ENCODE measurements around the gene PRMT5.
A peak's percentile ranks its signal among the peaks of the same experiment; 100 is the strongest.

Gene PRMT5

DNA sequence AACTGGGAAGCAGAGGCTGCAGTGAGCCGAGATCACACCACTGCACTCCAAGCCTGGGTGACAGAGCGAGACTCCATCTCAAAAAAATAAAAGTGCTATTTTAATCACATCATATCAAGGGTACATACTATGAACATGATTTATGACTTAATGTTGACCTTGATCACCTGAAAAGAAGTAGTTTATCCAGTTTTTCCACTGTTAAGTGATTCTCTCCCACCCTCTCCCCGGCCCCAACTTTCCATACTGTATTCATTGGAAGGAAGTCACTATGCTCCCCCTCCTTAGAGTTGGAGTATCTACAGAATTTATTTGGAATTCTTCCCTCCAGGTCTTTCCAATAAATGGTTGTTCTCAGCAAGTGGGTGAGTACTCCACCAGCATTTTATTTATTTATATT, 3.0 kb upstream of the PRMT5 start:
- no peaks in the 10 kb centered on the region for H3K9me3 ChIP-seq (ENCODE audit: control insufficient read depth in 2 of 2, low read length in 2 of 2)
- H3K4me1 ChIP-seq (ENCODE audit: control insufficient read depth in 2 of 2, insufficient read depth in 2 of 2, low read length in 2 of 2) = peaks cover 13 to 15% of the 10 kb centered on the region in 2 donors
- H3K27me3 ChIP-seq (ENCODE audit: control insufficient read depth in 2 of 2, insufficient read depth in 2 of 2, low read length in 2 of 2) = no peaks in the 10 kb centered on the region
- H3K36me3 ChIP-seq (ENCODE audit: control insufficient read depth in 2 of 2, insufficient read depth in 2 of 2, low read length in 2 of 2) = no peaks in the 10 kb centered on the region
- H3K4me3 ChIP-seq (ENCODE audit: low read length in 2 of 2) = no peak overlapping the region
- H3K9ac ChIP-seq (ENCODE audit: low read depth in 1 of 2, low read length in 2 of 2) = no peak overlapping the region
- no peak overlapping the region for H3K27ac ChIP-seq (ENCODE audit: low read depth in 2 of 2, low read length in 2 of 2)

DNA sequence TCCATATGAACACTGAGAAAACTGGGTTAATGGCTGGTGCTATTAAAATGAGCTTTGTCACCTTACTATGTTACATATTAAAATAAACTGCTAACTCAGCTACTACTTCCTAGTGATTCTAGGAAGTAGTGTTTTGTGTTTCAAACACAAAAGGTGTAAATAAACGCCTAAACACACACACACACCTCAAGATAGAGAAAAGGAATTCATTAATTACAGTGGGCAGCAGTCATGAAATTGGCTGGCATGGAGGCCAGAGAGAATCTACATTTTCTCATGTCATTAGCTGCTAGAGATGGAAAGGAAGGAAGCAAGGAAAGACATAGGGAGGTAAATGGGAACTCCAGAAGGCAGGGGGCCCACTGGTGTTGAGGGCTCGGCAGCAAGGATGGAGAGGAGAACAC, 787 bp upstream of the PRMT5 start:
- Histone ChIP-seq H3K9ac (ENCODE audit: low read depth in 1 of 2, low read length in 2 of 2) (peak overlapping the region; percentile 78 to 93), H3K4me1 (ENCODE audit: control insufficient read depth in 2 of 2, insufficient read depth in 2 of 2, low read length in 2 of 2) (peaks cover 13 to 23% of the 10 kb centered on the region in 2 donors), H3K27ac (ENCODE audit: low read depth in 2 of 2, low read length in 2 of 2) (peak overlapping the region; percentile 73 to 81), H3K36me3 (ENCODE audit: control insufficient read depth in 2 of 2, insufficient read depth in 2 of 2, low read length in 2 of 2) (peaks cover 0 to 3% of the 10 kb centered on the region in 2 donors), H3K27me3 (ENCODE audit: control insufficient read depth in 2 of 2, insufficient read depth in 2 of 2, low read length in 2 of 2) (no peaks in the 10 kb centered on the region), H3K9me3 (ENCODE audit: control insufficient read depth in 2 of 2, low read length in 2 of 2) (no peaks in the 10 kb centered on the region), H3K4me3 (ENCODE audit: low read length in 2 of 2) (peak overlapping the region; percentile 97 to 98)

DNA sequence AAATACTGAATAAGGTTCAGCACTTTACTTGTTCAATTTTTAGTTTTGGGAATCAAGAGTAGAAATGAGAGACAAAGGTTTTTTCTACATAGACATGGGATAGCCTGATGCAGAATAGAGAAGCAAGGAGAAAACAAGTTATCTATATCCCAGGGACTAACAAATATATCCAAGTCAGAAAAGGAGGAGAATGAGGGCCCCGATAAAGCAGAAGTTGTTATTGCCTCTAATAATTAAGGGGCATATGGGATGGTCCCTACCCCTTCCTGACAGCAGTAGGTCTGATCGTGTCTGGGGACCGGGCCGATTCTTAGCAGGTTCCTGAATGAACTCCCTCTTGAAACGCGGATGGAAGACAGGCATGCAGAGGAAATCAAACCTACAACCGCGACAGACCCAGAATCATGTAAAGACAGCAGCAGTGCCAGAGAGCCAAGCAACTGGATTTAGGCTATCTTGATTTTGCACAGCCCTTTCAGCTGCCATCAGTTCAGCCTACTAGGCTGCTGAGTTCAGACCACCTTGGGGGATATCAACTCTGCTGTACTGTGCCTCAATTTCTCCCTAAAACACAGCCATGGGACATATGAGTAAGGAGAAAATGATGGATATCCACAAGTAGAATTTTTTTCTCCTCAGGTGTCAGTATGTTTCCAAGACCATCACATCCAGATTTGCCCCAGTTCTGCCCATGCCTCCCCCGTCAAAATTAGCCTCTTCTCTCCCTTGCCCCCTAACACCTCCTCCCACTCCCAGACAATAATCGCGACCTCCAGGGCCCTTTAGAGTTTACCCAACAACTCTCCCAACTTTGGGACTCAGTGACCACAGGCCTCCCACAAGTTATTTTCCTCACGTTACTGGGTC, 706 bp downstream of the PRMT5 start:
- peaks cover 13 to 23% of the 10 kb centered on the region in 2 donors for H3K4me1 ChIP-seq (ENCODE audit: control insufficient read depth in 2 of 2, insufficient read depth in 2 of 2, low read length in 2 of 2)
- peaks cover 13 to 17% of the 10 kb centered on the region in 2 donors for H3K36me3 ChIP-seq (ENCODE audit: control insufficient read depth in 2 of 2, insufficient read depth in 2 of 2, low read length in 2 of 2)
- H3K4me3 ChIP-seq (ENCODE audit: low read length in 2 of 2) = peak overlapping the region; percentile 97 to 98
- H3K27ac ChIP-seq (ENCODE audit: low read depth in 2 of 2, low read length in 2 of 2) = peak overlapping the region; percentile 83 to 89
- no peaks in the 10 kb centered on the region for H3K9me3 ChIP-seq (ENCODE audit: control insufficient read depth in 2 of 2, low read length in 2 of 2)
- peak overlapping the region; percentile 93 to 95 for H3K9ac ChIP-seq (ENCODE audit: low read depth in 1 of 2, low read length in 2 of 2)
- no peaks in the 10 kb centered on the region for H3K27me3 ChIP-seq (ENCODE audit: control insufficient read depth in 2 of 2, insufficient read depth in 2 of 2, low read length in 2 of 2)

DNA sequence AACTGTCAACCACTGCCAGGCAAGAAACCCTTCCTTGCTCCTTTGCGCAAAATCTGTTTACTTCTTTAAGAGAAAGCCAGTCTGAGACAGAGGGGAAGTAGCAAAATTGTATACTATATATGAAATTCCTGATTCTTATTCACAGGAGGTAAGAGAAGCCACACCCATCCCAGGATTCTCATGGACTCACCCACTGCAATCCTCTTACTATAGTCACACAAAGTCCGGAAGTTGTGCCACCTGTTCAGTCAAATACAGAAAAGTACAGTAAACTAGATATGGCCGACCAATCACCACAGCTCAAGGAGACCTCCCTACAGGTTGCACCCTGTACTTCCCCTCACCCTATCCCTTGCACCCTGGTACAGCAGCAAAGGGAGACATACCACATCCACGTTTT, 2.9 kb downstream of the PRMT5 start:
- no peak overlapping the region for H3K4me3 ChIP-seq (ENCODE audit: low read length in 2 of 2)
- peaks cover 28 to 32% of the 10 kb centered on the region in 2 donors for H3K36me3 ChIP-seq (ENCODE audit: control insufficient read depth in 2 of 2, insufficient read depth in 2 of 2, low read length in 2 of 2)
- peaks cover 13 to 23% of the 10 kb centered on the region in 2 donors for H3K4me1 ChIP-seq (ENCODE audit: control insufficient read depth in 2 of 2, insufficient read depth in 2 of 2, low read length in 2 of 2)
- H3K27me3 ChIP-seq (ENCODE audit: control insufficient read depth in 2 of 2, insufficient read depth in 2 of 2, low read length in 2 of 2) = no peaks in the 10 kb centered on the region
- no peak overlapping the region for H3K9ac ChIP-seq (ENCODE audit: low read depth in 1 of 2, low read length in 2 of 2)
- peak overlapping the region; percentile 57 to 61 for H3K27ac ChIP-seq (ENCODE audit: low read depth in 2 of 2, low read length in 2 of 2)
- no peaks in the 10 kb centered on the region for H3K9me3 ChIP-seq (ENCODE audit: control insufficient read depth in 2 of 2, low read length in 2 of 2)

DNA sequence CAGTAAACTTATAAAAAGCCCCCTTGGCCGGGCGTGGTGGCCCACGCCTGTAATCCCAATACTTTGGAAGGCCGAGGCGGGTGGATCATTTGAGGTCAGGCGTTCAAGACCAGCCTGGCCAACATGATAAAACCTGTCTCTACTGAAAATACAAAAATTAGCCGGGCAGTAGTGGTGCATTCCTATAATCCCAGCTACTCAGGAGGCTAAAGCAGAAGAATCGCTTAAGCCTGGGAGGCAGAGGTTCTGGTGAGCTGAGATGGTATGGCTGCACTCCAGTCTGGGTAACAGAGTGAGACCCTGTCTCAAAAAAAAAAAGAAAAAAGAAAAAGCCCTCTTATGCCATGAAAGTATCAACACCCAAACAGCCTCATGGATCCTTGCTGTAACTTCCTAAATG, 3.7 kb downstream of the PRMT5 start:
- Histone ChIP-seq H3K27ac (ENCODE audit: low read depth in 2 of 2, low read length in 2 of 2) (no peak overlapping the region), H3K9me3 (ENCODE audit: control insufficient read depth in 2 of 2, low read length in 2 of 2) (no peaks in the 10 kb centered on the region), H3K4me1 (ENCODE audit: control insufficient read depth in 2 of 2, insufficient read depth in 2 of 2, low read length in 2 of 2) (peaks cover 13 to 23% of the 10 kb centered on the region in 2 donors), H3K27me3 (ENCODE audit: control insufficient read depth in 2 of 2, insufficient read depth in 2 of 2, low read length in 2 of 2) (no peaks in the 10 kb centered on the region), H3K9ac (ENCODE audit: low read depth in 1 of 2, low read length in 2 of 2) (no peak overlapping the region), H3K4me3 (ENCODE audit: low read length in 2 of 2) (no peak overlapping the region), H3K36me3 (ENCODE audit: control insufficient read depth in 2 of 2, insufficient read depth in 2 of 2, low read length in 2 of 2) (peaks cover 36 to 39% of the 10 kb centered on the region in 2 donors)

DNA sequence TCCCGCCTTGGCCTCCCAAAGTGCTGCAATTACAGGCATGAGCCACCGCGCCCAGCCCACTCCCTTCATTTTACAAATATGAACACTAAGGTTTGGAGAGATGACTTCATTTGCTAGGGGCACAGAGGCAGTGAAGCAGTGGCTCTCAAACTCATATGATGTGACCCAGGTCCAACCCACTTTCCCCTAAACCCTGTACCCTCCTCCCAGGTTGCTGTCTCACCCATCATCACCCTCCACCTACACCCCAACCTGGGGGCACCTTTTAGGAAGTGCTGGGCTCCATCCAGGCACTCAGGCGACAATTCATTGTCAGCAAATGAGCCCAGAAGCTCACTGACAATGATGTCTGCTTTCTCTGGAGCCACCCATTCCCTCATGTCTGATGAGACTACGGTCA, 5.4 kb downstream of the PRMT5 start:
- no peak overlapping the region for H3K4me3 ChIP-seq (ENCODE audit: low read length in 2 of 2)
- no peak overlapping the region for H3K27ac ChIP-seq (ENCODE audit: low read depth in 2 of 2, low read length in 2 of 2)
- no peak overlapping the region for H3K9ac ChIP-seq (ENCODE audit: low read depth in 1 of 2, low read length in 2 of 2)
- H3K4me1 ChIP-seq (ENCODE audit: control insufficient read depth in 2 of 2, insufficient read depth in 2 of 2, low read length in 2 of 2) = peaks cover 15 to 26% of the 10 kb centered on the region in 2 donors
- H3K27me3 ChIP-seq (ENCODE audit: control insufficient read depth in 2 of 2, insufficient read depth in 2 of 2, low read length in 2 of 2) = no peaks in the 10 kb centered on the region
- H3K36me3 ChIP-seq (ENCODE audit: control insufficient read depth in 2 of 2, insufficient read depth in 2 of 2, low read length in 2 of 2) = peaks cover 39 to 42% of the 10 kb centered on the region in 2 donors
- no peaks in the 10 kb centered on the region for H3K9me3 ChIP-seq (ENCODE audit: control insufficient read depth in 2 of 2, low read length in 2 of 2)

DNA sequence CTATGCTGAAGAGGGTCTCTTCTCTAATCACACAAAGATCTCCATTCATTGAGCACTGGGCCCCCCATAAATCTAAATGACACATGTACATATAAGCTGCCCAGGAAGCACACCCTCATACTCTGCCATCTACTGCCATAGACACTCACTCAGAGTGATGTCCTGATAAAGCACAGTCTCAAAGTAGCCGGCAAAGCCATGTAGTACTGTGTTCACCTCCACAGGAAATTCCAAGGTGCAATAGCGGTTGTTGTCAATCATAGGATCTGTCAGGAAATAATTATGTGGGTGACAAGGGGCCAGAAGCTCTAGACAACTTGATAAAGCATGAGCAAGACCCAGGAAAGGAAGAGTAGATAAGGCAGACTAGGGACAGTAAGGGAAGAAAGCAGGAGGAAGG, 6.9 kb downstream of the PRMT5 start:
- H3K27me3 ChIP-seq (ENCODE audit: control insufficient read depth in 2 of 2, insufficient read depth in 2 of 2, low read length in 2 of 2) = no peaks in the 10 kb centered on the region
- no peak overlapping the region for H3K9ac ChIP-seq (ENCODE audit: low read depth in 1 of 2, low read length in 2 of 2)
- peaks cover 39 to 42% of the 10 kb centered on the region in 2 donors for H3K36me3 ChIP-seq (ENCODE audit: control insufficient read depth in 2 of 2, insufficient read depth in 2 of 2, low read length in 2 of 2)
- H3K9me3 ChIP-seq (ENCODE audit: control insufficient read depth in 2 of 2, low read length in 2 of 2) = no peaks in the 10 kb centered on the region
- H3K4me1 ChIP-seq (ENCODE audit: control insufficient read depth in 2 of 2, insufficient read depth in 2 of 2, low read length in 2 of 2) = peaks cover 9 to 21% of the 10 kb centered on the region in 2 donors
- H3K4me3 ChIP-seq (ENCODE audit: low read length in 2 of 2) = no peak overlapping the region
- no peak overlapping the region for H3K27ac ChIP-seq (ENCODE audit: low read depth in 2 of 2, low read length in 2 of 2)

DNA sequence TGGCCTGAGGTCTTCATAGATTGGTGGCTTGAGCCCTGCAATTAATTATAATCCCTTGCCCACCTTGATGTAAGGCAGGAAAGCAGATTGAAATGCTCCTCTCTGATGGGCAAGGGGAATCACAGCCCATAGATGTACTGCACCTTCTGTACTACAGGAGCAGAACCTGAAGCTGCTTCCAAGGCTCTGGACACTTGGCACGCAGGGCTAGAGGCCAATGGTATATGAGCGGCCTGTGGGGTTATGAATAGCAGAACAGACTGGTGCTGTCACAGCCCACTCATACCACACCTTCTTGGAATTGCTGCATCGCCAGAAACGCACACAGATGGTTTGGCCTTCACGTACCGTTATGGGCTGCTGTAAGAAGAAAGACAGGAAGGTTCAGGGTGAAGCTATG, 8.5 kb downstream of the PRMT5 start:
- no peaks in the 10 kb centered on the region for H3K9me3 ChIP-seq (ENCODE audit: control insufficient read depth in 2 of 2, low read length in 2 of 2)
- peaks cover 9 to 13% of the 10 kb centered on the region in 2 donors for H3K4me1 ChIP-seq (ENCODE audit: control insufficient read depth in 2 of 2, insufficient read depth in 2 of 2, low read length in 2 of 2)
- no peak overlapping the region for H3K27ac ChIP-seq (ENCODE audit: low read depth in 2 of 2, low read length in 2 of 2)
- peaks cover 36 to 43% of the 10 kb centered on the region in 2 donors for H3K36me3 ChIP-seq (ENCODE audit: control insufficient read depth in 2 of 2, insufficient read depth in 2 of 2, low read length in 2 of 2)
- H3K4me3 ChIP-seq (ENCODE audit: low read length in 2 of 2) = no peak overlapping the region
- H3K9ac ChIP-seq (ENCODE audit: low read depth in 1 of 2, low read length in 2 of 2) = no peak overlapping the region
- H3K27me3 ChIP-seq (ENCODE audit: control insufficient read depth in 2 of 2, insufficient read depth in 2 of 2, low read length in 2 of 2) = no peaks in the 10 kb centered on the region

DNA sequence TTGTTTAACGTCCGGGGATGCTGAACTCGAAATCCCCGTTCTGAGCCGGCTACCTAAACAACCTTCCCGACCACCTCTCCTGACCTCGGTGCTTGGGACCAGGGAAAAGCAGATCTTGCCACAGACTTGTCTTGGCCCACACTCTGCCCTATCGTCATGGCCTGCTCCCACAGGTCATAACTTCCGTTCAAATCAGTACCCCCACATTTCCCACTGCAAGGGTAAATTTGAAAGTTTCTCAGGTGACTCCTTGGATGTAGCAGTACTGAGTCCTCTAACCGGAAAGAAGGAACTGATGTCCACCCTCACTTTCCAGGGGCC, 9.6 kb downstream of the PRMT5 start:
- H3K9me3 ChIP-seq (ENCODE audit: control insufficient read depth in 2 of 2, low read length in 2 of 2) = no peaks in the 10 kb centered on the region
- no peaks in the 10 kb centered on the region for H3K27me3 ChIP-seq (ENCODE audit: control insufficient read depth in 2 of 2, insufficient read depth in 2 of 2, low read length in 2 of 2)
- peak overlapping the region; percentile 60 to 81 for H3K9ac ChIP-seq (ENCODE audit: low read depth in 1 of 2, low read length in 2 of 2)
- H3K36me3 ChIP-seq (ENCODE audit: control insufficient read depth in 2 of 2, insufficient read depth in 2 of 2, low read length in 2 of 2) = peaks cover 33 to 40% of the 10 kb centered on the region in 2 donors
- peaks cover 9 to 13% of the 10 kb centered on the region in 2 donors for H3K4me1 ChIP-seq (ENCODE audit: control insufficient read depth in 2 of 2, insufficient read depth in 2 of 2, low read length in 2 of 2)
- peak overlapping the region; percentile 86 for H3K27ac ChIP-seq (ENCODE audit: low read depth in 2 of 2, low read length in 2 of 2)
- peak overlapping the region; percentile 69 to 99 for H3K4me3 ChIP-seq (ENCODE audit: low read length in 2 of 2)

DNA sequence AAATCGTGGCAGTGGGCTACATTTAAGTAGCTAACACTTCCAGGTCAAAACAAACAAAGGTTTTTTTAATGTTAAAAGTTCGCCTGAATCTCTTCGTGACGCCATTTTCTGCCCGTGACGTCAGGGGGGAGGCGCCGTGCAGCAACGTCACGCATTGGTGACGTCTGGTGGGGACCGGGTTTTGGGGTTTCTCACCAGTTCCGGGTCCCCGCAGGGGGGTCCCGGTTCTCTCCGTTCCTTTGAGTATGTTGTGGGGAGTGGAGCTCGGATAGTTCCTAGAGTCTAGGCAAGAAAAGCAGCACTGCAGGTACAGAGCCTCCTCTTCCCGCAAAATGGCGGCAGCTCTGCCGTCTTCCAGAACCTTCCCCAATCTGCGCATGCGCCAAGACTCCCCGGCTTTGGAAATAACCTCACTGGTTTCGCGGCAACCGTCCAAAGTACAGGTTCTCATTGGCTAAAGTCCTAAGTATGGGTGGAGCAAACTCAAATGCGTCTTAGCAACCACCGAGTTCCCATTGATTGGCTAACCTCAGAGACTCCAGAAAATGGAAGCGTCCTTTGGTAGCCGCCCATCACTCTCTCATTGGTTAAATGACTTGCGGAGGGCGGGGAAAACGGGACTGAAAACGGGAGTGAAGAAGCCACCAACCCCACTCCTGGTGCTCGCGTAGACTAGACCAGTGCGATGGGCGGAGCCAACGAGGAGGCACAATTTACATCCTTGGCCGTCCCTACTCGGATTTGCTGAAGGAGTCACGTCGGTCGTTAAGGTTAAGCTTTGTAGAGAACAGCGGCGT, 10.2 kb downstream of the PRMT5 start, which contains the start of gene RBM23:
Gene RBM23, minus strand, starts transcription at position 346 of the 797 bp plus-strand sequence.
- Histone ChIP-seq H3K27ac (ENCODE audit: low read depth in 2 of 2, low read length in 2 of 2) (peak within 1 kb of the TSS; percentile 94 to 97), H3K4me1 (ENCODE audit: control insufficient read depth in 2 of 2, insufficient read depth in 2 of 2, low read length in 2 of 2) (peaks cover 9 to 13% of the 10 kb centered on the region in 2 donors), H3K9ac (ENCODE audit: low read depth in 1 of 2, low read length in 2 of 2) (peak within 1 kb of the TSS; percentile 99), H3K4me3 (ENCODE audit: low read length in 2 of 2) (peak within 1 kb of the TSS; percentile 89 to 99), H3K27me3 (ENCODE audit: control insufficient read depth in 2 of 2, insufficient read depth in 2 of 2, low read length in 2 of 2) (no peaks in the 10 kb centered on the region), H3K9me3 (ENCODE audit: control insufficient read depth in 2 of 2, low read length in 2 of 2) (no peaks in the 10 kb centered on the region), H3K36me3 (ENCODE audit: control insufficient read depth in 2 of 2, insufficient read depth in 2 of 2, low read length in 2 of 2) (peaks cover 27 to 34% of the 10 kb centered on the region in 2 donors)

Measured in mucosa of rectum (tissue), 2 donors.